NCI-H524 treated with DMSO at 0.1 percent for 48 hours (cell line): ENCODE data around the gene CD2.
A peak's percentile ranks its signal among the peaks of the same experiment; 100 is the strongest.

Experiments used
- DNase-seq: peaks from one replicate; lab custom pipeline; 2025; lab: John Stamatoyannopoulos, UW

Gene CD2

DNA sequence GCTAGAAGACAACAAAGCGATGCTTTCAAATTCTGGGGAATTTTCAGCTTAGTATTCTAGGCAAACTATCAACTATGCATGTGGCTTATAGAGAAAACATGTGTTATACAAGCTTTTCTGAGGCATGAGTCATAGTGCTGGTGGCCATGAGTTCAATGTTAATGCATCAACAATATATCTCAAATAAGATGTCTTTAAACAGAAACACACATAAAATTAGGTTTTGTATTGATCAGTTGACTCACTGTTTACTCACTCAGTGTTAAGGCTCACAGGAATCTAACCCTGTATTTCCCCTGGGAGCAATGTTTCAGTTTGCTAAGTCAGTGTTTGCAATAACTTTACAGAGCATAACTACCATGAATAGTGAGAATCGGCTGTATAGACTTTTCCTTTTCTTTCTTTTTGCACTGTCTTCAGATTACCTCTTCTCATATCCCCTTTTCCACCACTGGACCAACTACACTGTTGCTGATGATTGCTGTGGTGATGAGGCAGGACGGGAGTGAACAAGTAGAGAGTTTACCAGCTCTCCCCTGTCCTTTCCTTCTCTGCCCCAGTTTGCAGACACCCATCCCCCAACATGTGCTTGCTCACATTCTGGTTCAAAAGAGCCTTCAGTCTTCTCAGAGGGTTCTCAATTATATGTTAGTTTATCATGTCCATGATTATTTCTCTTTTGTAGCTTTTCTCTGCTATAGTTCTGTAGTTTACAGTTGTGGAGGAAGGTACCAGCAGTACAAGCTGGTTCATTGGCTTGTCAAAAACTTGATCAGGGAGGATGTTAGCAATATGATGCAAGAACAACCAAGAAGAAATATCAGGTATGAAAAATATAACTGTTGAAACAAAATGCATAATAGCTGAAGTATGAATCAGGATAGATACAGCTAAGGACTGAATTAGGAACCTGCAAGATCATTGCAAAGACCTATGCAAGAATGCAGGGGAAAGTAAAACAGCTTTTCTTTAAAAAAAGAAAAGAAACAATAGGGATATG is 23.9 kb downstream of the CD2 start:
- no peak for DNase-seq

DNA sequence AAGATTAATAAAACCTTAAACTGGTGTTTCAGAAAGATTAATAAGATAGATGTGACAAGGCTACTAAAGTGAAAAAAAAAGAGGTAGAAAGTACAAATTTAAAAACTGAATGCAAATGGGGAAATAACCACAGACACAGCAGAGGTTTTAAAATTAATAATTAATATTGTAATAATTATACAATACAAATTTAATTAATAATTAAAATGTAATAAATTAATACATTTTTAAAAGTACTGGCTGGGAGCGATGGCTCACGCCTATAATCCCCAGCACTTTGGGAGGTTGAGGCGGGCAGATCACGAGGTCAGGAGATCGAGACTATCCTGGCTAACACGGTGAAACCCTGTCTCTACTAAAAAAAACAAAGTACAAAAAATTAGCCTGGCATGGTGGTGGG is 26.8 kb downstream of the CD2 start:
- DNase-seq, result no peak

DNA sequence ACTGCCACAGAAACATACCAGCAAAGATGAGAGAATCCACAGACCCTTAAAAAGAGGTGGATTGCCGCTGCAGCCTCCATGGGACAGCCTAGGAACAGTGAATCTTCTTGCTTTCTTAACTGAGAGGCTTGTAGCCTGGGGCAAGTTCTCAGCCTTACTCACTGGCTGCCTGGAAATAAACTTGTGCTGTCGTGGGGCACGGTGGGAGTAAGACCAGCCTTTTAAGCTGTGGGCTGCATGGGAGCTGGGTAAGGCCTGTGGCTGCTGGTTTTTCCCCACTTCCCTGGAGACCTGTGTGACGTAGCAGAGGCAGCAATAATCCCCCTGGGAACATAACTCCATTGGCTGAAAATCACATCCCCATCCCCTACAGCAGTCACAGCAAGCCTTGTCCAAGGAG is 30.8 kb downstream of the CD2 start:
- no peak for DNase-seq

DNA sequence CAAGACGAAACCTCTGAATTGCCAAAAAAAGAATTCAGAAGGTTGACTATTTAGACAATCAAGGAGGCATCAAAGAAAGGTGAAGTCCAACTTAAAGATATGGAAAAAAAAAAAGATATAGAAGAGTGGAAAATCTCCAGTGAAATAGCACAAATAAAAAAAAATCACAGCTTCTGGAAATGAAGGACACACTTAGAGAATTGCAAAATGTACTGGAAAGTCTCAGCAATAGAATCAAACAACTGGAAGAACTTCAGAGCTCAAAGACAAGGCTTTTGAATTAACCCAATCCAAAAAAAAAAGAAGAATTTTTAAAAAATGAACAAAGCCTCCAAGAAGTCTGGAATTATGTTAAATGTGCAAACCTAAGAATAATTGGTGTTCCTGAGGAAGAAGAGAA is 31.8 kb downstream of the CD2 start:
- DNase-seq, result no peak

DNA sequence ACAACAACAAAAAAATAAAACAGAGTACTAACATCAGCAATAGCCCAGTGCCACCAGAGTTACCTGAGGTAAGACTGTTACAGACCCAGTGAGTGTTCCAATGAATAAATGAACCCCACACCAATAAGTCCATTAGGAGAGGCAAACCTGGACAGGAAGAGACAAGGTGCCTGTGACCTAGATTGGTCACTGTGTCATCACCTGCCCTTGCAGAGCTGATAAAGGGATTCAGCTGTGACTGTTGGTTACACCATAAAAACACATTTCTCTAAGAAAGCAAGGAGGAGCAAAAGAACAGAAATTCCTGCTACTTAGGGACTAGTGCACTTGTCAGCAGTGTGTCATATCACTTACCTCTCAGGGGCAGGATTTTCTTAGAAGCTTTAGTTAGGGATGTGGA is 37.5 kb downstream of the CD2 start:
- DNase-seq, result no peak

DNA sequence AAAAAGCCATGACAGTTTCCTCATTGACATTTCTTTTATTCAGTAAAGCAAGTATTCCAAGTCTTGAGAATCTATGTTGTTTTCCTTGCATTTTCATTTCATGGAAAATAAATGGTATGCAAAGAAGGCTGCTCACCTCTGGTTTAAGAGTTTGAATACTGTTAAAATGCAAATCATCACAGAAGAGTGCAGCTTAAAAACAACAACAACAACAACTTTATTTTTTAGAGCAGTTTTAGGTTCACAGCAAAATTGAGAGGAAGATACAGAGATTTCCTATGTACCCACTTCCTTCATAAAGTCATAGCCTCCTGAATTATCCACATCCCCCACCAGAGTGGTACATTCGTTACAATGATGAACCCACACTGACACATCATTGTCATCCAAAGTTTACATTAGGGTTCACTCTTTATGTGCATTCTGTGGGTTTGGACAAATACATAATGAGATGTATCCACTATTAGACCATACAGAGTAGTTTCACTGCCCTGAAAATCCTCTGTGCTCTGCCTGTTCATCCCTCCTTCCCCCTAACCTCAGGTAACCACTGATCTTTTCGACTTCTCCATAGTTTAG is 39.2 kb downstream of the CD2 start:
- no peak for DNase-seq

DNA sequence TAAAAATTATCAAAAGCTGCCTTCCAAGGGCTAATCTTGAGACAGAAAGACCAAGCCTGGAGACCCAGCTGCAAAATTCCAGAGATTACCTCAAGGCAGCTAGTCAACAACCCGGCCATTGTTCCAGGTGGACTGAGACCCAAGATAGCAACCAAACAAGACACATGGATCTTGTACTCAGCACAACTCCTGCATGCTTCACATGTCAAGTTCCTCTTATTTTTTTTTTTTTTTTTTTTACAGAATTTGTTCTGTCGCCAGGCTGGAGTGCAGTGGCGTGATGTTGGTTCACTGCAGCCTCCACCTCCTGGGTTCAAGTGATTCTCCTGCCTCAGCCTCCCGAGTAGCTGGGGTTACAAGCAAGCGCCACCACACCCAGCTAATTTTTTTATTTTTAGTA is 40.1 kb downstream of the CD2 start:
- DNase-seq, result no peak

DNA sequence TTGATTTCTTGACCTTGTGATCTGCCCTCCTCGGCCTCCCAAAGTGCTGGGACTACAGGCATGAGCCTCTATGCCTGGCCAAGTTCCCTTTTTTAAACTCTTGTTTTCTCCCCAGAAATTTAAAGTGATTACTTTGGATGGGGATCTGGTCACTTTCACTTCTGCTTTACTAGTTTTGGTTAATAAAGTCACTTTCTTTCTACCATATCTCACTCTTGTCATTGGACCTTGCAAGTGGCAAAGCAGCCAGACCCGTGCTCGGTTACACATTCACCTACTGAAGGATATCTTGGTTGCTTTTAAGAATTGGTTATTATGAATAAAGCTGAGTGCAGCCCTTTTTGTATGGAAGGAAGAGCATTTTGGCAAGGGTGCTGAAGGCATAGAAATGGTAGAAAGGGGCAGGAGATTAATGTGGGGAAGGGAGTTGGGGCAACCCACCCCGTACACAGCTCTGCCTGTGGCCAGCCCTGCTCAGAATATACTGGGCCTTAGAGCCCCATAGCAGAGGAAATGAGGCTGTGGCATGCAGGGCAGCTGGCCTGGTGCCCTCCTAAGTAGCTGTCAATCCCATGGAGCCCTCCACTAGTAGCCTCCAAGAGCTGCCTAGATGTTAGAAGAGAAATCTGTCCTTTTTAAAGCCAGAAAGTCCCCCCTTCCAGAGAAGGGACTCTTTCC is 40.7 kb downstream of the CD2 start:
- no peak for DNase-seq

DNA sequence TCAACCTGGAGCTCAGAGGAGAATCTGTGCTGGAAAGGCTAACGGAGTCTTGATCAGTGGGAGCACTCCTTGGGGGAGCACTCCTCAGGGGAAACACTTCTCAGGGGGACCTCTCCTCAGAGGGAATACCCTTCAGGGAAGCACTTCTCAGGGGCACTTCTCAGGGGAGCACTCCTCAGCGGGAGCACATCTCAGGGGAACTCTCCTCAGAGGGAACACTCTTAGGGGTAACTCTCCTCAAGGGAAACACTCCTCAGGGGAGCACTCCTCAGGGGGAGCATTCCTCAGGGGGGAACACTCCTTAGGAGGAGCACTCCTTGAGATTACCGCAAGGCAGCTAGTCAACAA is 41.2 kb downstream of the CD2 start:
- DNase-seq, result no peak

DNA sequence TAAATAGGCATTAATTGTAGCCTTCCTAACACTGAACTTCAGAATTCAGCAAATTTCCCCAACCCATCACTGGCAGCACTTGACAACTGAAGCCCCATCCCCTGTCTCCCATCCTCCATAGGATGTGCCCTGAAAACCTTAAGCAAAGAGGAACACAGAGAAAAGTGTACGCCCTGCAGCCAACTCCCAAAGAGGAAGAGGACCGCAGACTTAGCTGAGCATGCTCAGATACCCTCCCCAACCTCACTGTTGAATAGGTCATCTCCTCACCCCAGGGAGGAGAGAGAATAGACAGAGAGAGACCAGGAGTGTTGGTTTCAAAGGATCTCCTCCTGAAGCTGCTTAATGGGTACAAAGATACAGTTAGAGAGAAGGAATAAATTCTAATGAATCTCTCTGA is 50.5 kb downstream of the CD2 start:
- DNase-seq, result no peak

DNA sequence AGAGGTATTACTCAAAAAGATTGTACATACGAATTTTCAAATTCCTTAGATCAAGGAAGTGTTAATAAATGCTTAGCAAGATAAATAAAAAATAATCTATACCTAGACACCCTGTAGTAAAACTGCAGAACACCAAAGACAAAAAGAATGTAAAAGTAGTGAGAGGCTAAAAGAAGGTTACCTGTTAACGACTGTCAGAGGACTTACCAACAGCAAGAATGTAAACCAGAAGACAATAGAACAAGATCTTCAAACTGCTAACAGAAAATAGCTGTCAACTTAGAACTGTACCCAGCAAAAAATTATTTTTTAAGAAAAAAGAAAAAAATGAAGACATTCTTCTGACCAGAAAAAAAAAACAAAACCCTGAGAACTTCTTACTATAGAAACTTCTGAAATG is 51.2 kb downstream of the CD2 start:
- DNase-seq, result no peak

DNA sequence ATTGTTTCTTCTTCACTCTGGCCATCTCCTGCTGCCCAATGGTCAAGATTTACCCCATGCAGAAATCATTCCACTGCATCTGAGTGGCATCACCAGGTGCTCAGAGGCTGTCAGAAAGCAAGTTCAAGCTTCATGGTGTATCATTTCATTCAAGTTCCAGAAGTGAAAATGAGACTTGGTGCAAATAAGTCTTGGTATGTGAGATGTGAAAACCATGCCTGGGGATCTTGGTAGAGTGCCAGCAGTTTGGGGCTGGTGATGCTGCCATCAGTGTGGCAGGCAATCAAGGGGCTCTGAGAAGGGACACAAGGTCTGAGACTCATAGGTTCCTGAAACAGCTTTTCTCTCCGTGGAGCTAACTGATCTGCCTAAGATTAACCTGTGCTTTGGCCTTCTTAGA is 52.0 kb downstream of the CD2 start:
- DNase-seq, result no peak

DNA sequence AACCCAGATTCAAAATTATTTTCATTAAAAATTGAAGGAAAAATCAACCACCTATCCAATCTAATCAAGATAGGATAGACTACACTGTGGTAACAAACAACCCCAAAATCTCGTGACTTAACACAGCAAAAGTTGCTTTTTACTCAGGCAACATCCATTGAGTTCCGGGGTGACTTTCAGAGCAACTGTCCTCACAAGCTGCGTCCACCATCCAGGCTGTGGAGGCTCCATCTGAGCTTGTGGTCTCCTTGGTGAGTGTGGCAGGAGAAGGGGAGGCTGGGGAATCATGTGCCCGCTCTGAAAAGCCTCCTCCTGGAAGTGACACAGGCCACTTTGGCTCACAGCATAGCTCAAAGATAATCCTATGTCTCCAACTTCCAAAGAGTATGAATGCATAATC is 52.4 kb downstream of the CD2 start:
- no peak for DNase-seq

DNA sequence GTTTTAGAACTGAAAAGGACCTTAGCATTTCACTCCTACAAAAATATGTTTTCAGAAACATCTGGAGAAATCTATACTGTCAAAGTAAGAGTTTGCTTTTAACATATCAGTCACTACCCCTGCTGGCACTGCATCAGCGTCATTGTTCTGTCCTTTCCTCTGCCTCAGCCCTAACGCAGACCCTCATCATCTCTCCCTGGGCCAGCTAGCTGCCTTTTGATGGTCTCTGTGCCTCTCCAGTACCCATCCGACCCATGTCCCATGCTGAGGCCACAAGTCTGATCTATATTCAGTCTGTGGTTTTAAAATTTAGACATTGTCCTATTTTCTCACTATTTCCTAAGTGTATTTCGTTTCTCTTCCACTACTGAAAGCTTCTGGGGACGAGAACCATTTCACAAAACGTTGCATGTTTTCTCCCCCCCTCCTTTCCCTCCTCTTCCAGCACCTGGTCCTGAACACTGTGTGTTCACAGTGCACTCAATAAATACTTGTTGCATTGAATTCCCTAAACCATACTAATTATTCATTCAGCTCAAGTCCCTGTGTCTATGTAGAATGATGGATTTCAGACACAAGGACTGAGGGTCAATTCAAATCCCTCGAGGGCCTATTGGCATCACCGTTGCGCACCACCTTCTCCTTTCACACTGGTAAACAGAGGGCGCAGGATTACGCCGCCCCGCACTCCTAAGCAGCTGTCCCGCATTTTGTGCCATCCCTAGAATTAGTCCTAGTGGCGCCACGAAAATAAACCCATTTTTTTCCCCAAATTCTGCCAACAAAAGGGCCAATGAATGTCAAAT is 53.4 kb downstream of the CD2 start:
- no peak for DNase-seq

DNA sequence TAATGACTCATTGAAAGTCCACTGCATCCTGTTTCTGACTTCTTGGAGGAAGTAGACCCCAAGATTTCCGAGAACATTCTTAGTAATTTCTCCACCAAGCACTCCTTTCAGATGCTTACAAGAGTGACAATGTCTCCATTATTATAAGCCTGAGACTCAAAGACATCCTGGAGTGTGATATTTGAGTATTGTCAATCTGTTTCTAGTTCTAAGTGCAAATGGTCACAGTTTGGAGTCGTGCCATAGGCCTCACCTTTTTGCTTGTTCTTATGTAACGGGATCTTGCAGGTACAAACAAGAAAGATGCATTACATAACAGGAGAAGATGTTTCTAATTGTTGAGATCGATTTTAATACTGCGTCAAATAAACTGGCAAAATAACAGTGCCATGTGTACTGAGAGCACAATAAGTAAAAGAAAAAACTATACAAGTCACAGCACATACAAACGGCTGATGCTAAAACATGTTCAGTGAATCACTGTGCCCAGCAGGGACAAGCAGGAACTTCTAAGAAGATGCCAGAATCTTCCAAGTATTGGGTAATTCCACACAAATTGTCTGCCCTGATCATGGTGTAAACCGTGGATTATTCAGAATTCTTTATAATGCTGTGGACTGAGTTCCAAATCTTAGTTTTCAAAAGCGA is 54.1 kb downstream of the CD2 start:
- no peak for DNase-seq

DNA sequence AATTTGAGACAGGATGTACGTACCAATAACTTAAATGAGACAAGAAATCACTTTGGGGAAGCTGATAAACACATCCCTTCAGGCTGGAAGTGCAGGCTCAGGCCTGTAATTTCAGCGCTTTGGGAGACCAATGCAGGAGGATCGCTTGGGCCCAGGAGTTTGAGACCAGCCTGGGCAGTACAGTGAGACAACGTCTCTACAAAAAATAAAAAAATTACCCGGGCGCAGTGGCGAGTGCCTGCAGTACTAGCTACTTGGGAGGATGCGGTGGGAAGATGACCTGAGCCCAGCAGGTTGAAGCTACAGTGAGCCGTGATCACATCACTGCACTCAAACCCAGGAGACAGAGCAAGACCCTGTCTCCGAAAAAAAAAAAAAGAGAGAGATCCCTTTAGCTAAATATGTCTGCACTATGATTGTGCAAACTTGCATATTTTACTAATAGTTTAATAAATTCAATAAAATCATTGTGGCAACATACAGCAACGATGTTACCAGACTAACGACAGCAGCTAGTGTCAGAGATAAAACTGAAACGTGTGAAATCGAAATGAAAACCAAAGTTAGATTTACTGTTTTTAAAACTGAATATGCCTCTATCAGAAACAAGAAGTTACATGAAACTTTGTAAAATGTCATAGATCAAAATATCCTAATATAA is 54.7 kb downstream of the CD2 start:
- DNase-seq, result no peak

DNA sequence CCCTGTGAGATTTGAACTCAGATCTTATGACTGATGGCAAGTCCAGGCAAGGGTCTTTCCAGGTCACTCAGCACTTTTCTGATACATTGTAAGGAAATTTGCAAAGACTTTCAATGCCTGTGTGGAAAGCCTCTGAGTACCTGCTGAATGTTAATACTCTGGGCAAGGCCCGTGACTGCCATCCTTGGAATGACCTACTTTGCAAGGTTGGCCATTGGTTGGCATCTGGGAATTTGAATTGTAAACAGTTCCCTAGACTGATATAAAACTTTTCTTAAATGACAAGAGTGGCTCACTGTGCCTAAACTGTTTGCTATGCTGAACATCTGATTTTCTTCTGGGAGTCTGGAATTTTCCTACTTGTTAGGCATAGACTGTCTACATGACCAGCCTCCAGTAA is 57.1 kb downstream of the CD2 start:
- DNase-seq, result no peak

DNA sequence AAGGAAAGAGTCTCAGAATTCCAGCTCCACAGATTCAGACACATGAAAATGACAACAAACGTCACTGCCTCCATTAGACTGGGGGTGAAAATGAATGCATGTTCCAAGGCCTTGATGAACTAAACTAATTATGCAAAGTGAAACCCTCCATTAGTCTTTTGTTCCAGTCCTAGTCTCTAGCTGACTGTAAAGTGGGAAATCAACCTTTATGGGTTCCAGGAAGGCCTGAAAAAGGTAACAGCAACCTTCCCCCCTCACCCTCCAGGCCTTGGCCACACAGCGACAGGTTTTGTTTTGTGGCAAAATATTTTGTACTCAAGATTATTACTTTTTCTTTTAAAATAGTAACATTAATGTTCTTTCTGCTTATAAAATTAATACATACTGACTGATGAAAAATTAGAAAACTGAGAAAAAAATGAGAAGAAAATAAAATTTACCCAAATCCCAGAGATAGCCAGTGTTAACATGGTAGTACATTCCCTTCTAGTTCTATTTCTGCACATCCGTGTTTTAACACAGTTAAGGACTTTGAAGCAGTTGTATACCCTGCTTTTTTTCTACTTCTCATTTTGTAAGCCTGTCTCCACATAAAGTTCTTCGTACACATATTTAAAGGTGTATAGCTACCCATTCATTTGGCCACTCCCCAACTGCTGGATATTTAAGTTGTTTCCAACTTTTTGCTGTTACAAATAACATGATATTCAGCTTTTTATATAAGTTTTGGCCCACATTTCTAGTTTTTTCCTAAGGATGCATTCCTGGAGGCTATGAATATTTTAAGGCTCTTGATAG is 60.9 kb downstream of the CD2 start:
- DNase-seq, result no peak

DNA sequence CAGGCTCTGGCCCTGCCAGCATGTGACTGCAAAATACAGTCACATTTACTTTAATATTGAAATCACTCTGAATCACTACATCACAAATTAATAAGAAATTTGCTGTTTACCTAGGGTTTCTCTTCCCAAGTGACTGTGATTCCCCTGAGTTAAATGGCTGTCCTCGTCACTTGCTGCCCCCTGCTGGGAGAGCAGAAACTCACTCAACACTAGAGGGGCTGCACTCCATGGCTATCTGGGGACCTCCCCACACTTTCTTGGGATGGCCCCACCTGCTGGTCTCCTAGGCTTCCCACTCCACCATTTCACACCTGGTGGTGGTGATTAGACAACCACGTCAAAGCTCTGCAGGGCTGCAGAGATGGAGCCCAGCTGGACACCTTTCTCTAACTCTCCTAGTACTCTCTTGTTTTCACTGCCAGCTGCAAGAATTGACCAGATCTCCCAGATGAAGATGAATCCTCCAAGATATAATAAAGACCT is 63.4 kb downstream of the CD2 start:
- DNase-seq, result peak; percentile 43
